HepG2 (cell line): ENCODE data around the gene PRSS22. TPM values are rescaled to one million over a fixed set of nuclear protein-coding genes. Genes with fewer than 3 reads are reported as not detected.

Experiments used
- CENPT ChIP-seq: sonication (generic); formaldehyde crosslinking; IDR thresholded peaks from 2 replicates; pipeline ENCODE4 v1.8.0; 2022; ENCODE audit warnings: low read depth, mild to moderate bottlenecking, moderate library complexity, missing genetic modification reagents
- CREB3 ChIP-seq: sonication (generic); formaldehyde crosslinking; IDR thresholded peaks from 2 replicates; pipeline ENCODE4 v1.5.0; 2020; ENCODE audit warnings: missing genetic modification reagents
- GABPA ChIP-seq, 2 experiments: IDR thresholded peaks; 2 replicates each; pipeline ENCODE4 v1.6.1; 2011 to 2016; ENCODE audit warnings: low read depth in 2 of 2, low read length in 1 of 2, missing biosample characterization in 1 of 2, missing genetic modification characterization in 1 of 2
- GATAD1 ChIP-seq: IDR thresholded peaks from 2 replicates; pipeline ENCODE4 v1.6.1; 2016; ENCODE audit warnings: missing genetic modification reagents, missing compliant biosample characterization
- HNRNPUL1 ChIP-seq: fragments of 200-400 bp; formaldehyde crosslinking; IDR thresholded peaks from 2 replicates; pipeline ENCODE4 v1.6.1; 2017; ENCODE audit warnings: low read depth, mild to moderate bottlenecking, low read length, moderate library complexity
- LCORL ChIP-seq, 2 experiments: fragments of 450-650 bp in 1 of 2; sonication (generic) in 1 of 2; formaldehyde crosslinking in 1 of 2; IDR thresholded peaks; 2 replicates each; pipeline versions ENCODE4 v1.5.0 to v1.6.1; 2017 to 2020; ENCODE audit warnings: antibody characterized with exemption in 1 of 2, missing genetic modification reagents in 1 of 2
- MLX ChIP-seq: IDR thresholded peaks from 2 replicates; pipeline ENCODE4 v1.6.1; 2016
- PHF8 ChIP-seq: sonication (generic); formaldehyde crosslinking; IDR thresholded peaks from 2 replicates; pipeline ENCODE4 v1.5.0; 2020; ENCODE audit warnings: missing genetic modification reagents
- SALL1 ChIP-seq: sonication (generic); formaldehyde crosslinking; IDR thresholded peaks from 2 replicates; pipeline ENCODE4 v1.8.0; 2022; ENCODE audit warnings: mild to moderate bottlenecking, missing genetic modification reagents
- SAP130 ChIP-seq: IDR thresholded peaks from 2 replicates; pipeline ENCODE4 v1.6.1; 2016; ENCODE audit warnings: low read depth
- SNAI1 ChIP-seq: sonication (generic); formaldehyde crosslinking; IDR thresholded peaks from 2 replicates; pipeline ENCODE4 v1.5.0; 2020; ENCODE audit warnings: mild to moderate bottlenecking, missing genetic modification reagents, borderline replicate concordance
- SOX6 ChIP-seq, 2 experiments: fragments of 450-650 bp in 1 of 2; sonication (generic) in 1 of 2; formaldehyde crosslinking in 1 of 2; IDR thresholded peaks; 2 replicates each; pipeline versions ENCODE4 v1.4.0 to v1.6.1; 2017 to 2020; ENCODE audit warnings: antibody characterized with exemption in 1 of 2, mild to moderate bottlenecking in 1 of 2, missing genetic modification reagents in 1 of 2
- TBX2 ChIP-seq: sonication (generic); formaldehyde crosslinking; IDR thresholded peaks from 2 replicates; pipeline ENCODE4 v1.5.0; 2020; ENCODE audit warnings: missing genetic modification reagents, mild to moderate bottlenecking, borderline replicate concordance
- ZFP62 ChIP-seq: sonication (generic); formaldehyde crosslinking; IDR thresholded peaks from 2 replicates; pipeline ENCODE4 v1.4.0; 2020; ENCODE audit warnings: missing genetic modification reagents
- ZFY ChIP-seq: sonication (generic); formaldehyde crosslinking; IDR thresholded peaks from 2 replicates; pipeline ENCODE4 v1.4.0; 2020; ENCODE audit warnings: missing genetic modification reagents
- ZMYM3 ChIP-seq: sonication (generic); formaldehyde crosslinking; IDR thresholded peaks from 2 replicates; pipeline ENCODE4 v1.5.1; 2020; ENCODE audit warnings: mild to moderate bottlenecking, missing genetic modification reagents
- ZNF333 ChIP-seq: sonication (generic); formaldehyde crosslinking; IDR thresholded peaks from 2 replicates; pipeline ENCODE4 v1.4.0; 2020; ENCODE audit warnings: mild to moderate bottlenecking, missing genetic modification reagents, borderline replicate concordance
- ZNF337 ChIP-seq: sonication (generic); formaldehyde crosslinking; IDR thresholded peaks from 2 replicates; pipeline ENCODE4 v1.5.1; 2020; ENCODE audit warnings: missing genetic modification reagents, low read depth, mild to moderate bottlenecking, borderline replicate concordance
- ZNF44 ChIP-seq: sonication (generic); formaldehyde crosslinking; IDR thresholded peaks from 2 replicates; pipeline ENCODE4 v1.5.1; 2020; ENCODE audit warnings: mild to moderate bottlenecking, missing genetic modification reagents
- ZNF768 ChIP-seq: sonication (generic); formaldehyde crosslinking; IDR thresholded peaks from 2 replicates; pipeline ENCODE4 v1.4.0; 2020; ENCODE audit warnings: missing genetic modification reagents
- ZNF770 ChIP-seq: sonication (generic); formaldehyde crosslinking; IDR thresholded peaks from 2 replicates; pipeline ENCODE4 v1.5.0; 2020; ENCODE audit warnings: mild to moderate bottlenecking, missing genetic modification reagents
- polyA plus RNA-seq, 8 experiments: library from polyadenylated mRNA; depleted of rRNA in 3 of 8; stranded (reverse) in 7 of 8; unstranded in 1 of 8; fragments of >200 nt; fragmentation: Illumina TruSeq in 4 of 8; extraction: Trizol in 4 of 8; gene quantifications; 2 replicates each; pipeline versions ENCODE4 v1.2.1 to v1.2.3, GENCODE V29; 2011 to 2016; ENCODE audit warnings: low read depth in 4 of 8, missing spikeins in 1 of 8, mixed read lengths in 1 of 8; ENCODE audit not compliant: insufficient read depth in 1 of 8
- total RNA-seq, 5 experiments: library from RNA; depleted of rRNA; stranded (reverse); fragments of >200 nt; fragmentation: Illumina TruSeq; extraction: Trizol; gene quantifications; 2 replicates each; pipeline ENCODE4 v1.2.3, GENCODE V29; 2016; ENCODE audit warnings: low read depth in 1 of 5
- TF ChIP-seq, protein P1 (sequence below): sonication (generic); formaldehyde crosslinking; IDR thresholded peaks from 2 replicates; pipeline ENCODE4 v1.5.1; 2020; ENCODE audit warnings: mild to moderate bottlenecking, moderate library complexity, missing genetic modification reagents
- TF ChIP-seq, protein P2 (sequence below): sonication (generic); formaldehyde crosslinking; IDR thresholded peaks from 2 replicates; pipeline ENCODE4 v1.4.0; 2020; ENCODE audit warnings: missing genetic modification reagents
- TF ChIP-seq, protein P3 (sequence below): sonication (generic); formaldehyde crosslinking; IDR thresholded peaks from 2 replicates; pipeline ENCODE4 v1.4.0; 2020; ENCODE audit warnings: missing genetic modification reagents

PRSS22 gene
- total and polyA plus RNA-seq, 2 of the 13 experiments (the other 11 are each of a cell fraction or from before 2014, with no cell fraction given), result 0.24 to 0.32 TPM

DNA sequence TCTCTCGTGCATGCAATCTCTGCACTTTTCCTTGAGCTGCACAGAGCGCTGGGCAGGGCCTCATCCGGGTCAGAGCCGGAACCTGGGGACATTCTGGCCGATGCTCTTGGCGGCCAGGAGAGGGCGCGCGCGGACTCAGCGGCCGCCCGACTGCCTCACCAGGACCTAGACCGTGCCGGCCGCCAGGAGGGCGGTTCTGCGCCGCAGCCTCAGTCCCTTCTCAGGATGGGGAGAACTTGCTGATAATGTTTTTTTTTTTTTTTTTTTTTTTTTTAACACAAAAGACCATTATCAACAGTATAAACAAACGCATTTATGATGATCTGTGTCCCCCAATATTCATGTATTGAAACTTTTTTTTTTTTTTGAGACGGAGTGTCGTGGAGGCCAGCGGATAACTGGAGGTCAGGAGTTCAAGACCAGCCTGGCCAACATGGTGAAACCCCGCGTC, 17.0 kb upstream of the PRSS22 start (continued):
- TF ChIP-seq ZNF333 (CRISPR knock-in tag) (0 out of 2 replicates have a peak, but pooled peaks have one; percentile 78), SALL1 (CRISPR knock-in tag) (peak; percentile 55; the same call in 1 of the 2 replicates), GABPA (IDR thresholded peaks at IDR 0.05; ENCODE audit: low read depth, low read length) (no peak), GABPA (CRISPR knock-in tag; IDR thresholded peaks at IDR 0.05; ENCODE audit: low read depth) (peak; percentile 51; the same call in 1 of the 2 replicates), TBX2 (CRISPR knock-in tag) (0 out of 2 replicates have a peak, but pooled peaks have one; percentile 32), SNAI1 (0 out of 2 replicates have a peak, but pooled peaks have one; percentile 14), MLX (CRISPR knock-in tag) (no peak), PHF8 (CRISPR knock-in tag) (peak; percentile 36; the same call in 1 of the 2 replicates), ZFY (CRISPR knock-in tag) (peak; percentile 52; the same call in 1 of the 2 replicates), LCORL (IDR thresholded peaks at IDR 0.05) (no peak), LCORL (CRISPR knock-in tag; IDR thresholded peaks at IDR 0.05) (peak; percentile 44; the same call in 1 of the 2 replicates), GATAD1 (CRISPR knock-in tag) (peak; percentile 45; the same call in 1 of the 2 replicates), ZNF44 (CRISPR knock-in tag) (no peak), SAP130 (CRISPR knock-in tag) (peak; percentile 62), ZNF770 (CRISPR knock-in tag) (0 out of 2 replicates have a peak, but pooled peaks have one; percentile 14), ZMYM3 (CRISPR knock-in tag) (peak; percentile 20; the same call in 1 of the 2 replicates), HNRNPUL1 (no peak), ZFP62 (CRISPR knock-in tag) (no peak), CREB3 (CRISPR knock-in tag) (no peak), ZNF337 (no peak), ZNF768 (CRISPR knock-in tag) (peak; percentile 33; the same call in 1 of the 2 replicates), CENPT (CRISPR knock-in tag) (no peak), SOX6 (IDR thresholded peaks at IDR 0.05) (no peak), SOX6 (CRISPR knock-in tag; IDR thresholded peaks at IDR 0.05) (0 out of 2 replicates have a peak, but pooled peaks have one; percentile 32)
- TF ChIP-seq, protein P1, sequence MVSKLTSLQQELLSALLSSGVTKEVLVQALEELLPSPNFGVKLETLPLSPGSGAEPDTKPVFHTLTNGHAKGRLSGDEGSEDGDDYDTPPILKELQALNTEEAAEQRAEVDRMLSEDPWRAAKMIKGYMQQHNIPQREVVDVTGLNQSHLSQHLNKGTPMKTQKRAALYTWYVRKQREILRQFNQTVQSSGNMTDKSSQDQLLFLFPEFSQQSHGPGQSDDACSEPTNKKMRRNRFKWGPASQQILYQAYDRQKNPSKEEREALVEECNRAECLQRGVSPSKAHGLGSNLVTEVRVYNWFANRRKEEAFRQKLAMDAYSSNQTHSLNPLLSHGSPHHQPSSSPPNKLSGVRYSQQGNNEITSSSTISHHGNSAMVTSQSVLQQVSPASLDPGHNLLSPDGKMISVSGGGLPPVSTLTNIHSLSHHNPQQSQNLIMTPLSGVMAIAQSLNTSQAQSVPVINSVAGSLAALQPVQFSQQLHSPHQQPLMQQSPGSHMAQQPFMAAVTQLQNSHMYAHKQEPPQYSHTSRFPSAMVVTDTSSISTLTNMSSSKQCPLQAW (CRISPR knock-in tag), result peak; percentile 57; the same call in 1 of the 2 replicates
- TF ChIP-seq, protein P2, sequence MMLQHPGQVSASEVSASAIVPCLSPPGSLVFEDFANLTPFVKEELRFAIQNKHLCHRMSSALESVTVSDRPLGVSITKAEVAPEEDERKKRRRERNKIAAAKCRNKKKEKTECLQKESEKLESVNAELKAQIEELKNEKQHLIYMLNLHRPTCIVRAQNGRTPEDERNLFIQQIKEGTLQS (CRISPR knock-in tag), result no peak
- TF ChIP-seq, protein P3, sequence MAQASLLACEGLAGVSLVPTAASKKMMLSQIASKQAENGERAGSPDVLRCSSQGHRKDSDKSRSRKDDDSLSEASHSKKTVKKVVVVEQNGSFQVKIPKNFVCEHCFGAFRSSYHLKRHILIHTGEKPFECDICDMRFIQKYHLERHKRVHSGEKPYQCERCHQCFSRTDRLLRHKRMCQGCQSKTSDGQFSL (CRISPR knock-in tag), result no peak
